ENCODE results near the gene NFATC3.

The NFATC3 gene

GRCh38 chr16:68263559-68264127 lies 178.5 kb downstream of the NFATC3 start:
- TF ChIP-seq CTCF (IDR thresholded peaks at IDR 0.05; ENCODE audit: insufficient read depth, low read length), result peak; percentile 92
- no peak for TF ChIP-seq POLR2AphosphoS5 (IDR thresholded peaks at IDR 0.05; ENCODE audit: low read depth)
- peak overlapping the region; percentile 83 for H3K27ac ChIP-seq (replicated peaks)
- DNase-seq (ENCODE audit: low read depth in 1 of 2, low spot score in 1 of 2), result no peak
- H3K4me3 ChIP-seq (replicated peaks; ENCODE audit: insufficient read depth, low read length), result peak overlapping the region; percentile 95
- no peaks in the 10 kb centered on the region for H3K27me3 ChIP-seq (ENCODE audit: insufficient read depth, poor library complexity, severe bottlenecking)

- H3K4me3 ChIP-seq (replicated peaks; ENCODE audit: insufficient read depth, low read length), result peak within 1 kb of the TSS; percentile 95
- H3K27ac ChIP-seq (replicated peaks), result peak within 1 kb of the TSS; percentile 83
- TF ChIP-seq REST (IDR thresholded peaks at IDR 0.05; ENCODE audit: insufficient replicate concordance, low read depth), result no peak
- peak; percentile 41; the same call in 1 of the 2 replicates for TF ChIP-seq POLR2AphosphoS5 (IDR thresholded peaks at IDR 0.05; ENCODE audit: low read depth)
- TF ChIP-seq GABPA (IDR thresholded peaks at IDR 0.05; ENCODE audit: low read depth), result no peak; the same call in 1 of the 2 replicates
- no peak for TF ChIP-seq CTCF (IDR thresholded peaks at IDR 0.05; ENCODE audit: insufficient read depth, low read length)
- no peak for TF ChIP-seq SPI1 (IDR thresholded peaks at IDR 0.05; ENCODE audit: borderline replicate concordance, low read depth)
- peak; percentile 77 to 86 for DNase-seq (ENCODE audit: low read depth in 1 of 2, low spot score in 1 of 2)
- no peaks in the 10 kb centered on the region for H3K27me3 ChIP-seq (ENCODE audit: insufficient read depth, poor library complexity, severe bottlenecking)
Observed at GRCh38 chr16:68264128-68265077, 179.2 kb downstream of the NFATC3 start, which contains the start of gene SLC7A6. SLC7A6 (plus strand) TSS chr16:68264526; CDS start chr16:68274727, 10,201 bp downstream.

- peak; percentile 61 to 81 for DNase-seq (ENCODE audit: low read depth in 1 of 2, low spot score in 1 of 2)
- peak overlapping the region; percentile 95 for H3K4me3 ChIP-seq (replicated peaks; ENCODE audit: insufficient read depth, low read length)
- peak overlapping the region; percentile 79 for H3K27ac ChIP-seq (replicated peaks)
- no peaks in the 10 kb centered on the region for H3K27me3 ChIP-seq (ENCODE audit: insufficient read depth, poor library complexity, severe bottlenecking)
- TF ChIP-seq POLR2AphosphoS5 (IDR thresholded peaks at IDR 0.05; ENCODE audit: low read depth) (no peak), SPI1 (IDR thresholded peaks at IDR 0.05; ENCODE audit: borderline replicate concordance, low read depth) (peak; percentile 8; the same call in 1 of the 2 replicates), REST (IDR thresholded peaks at IDR 0.05; ENCODE audit: insufficient replicate concordance, low read depth) (no peak)
Observed at GRCh38 chr16:68265078-68265920, 180.1 kb downstream of the NFATC3 start.

Data from HL-60 (cell line).